ENCODE data around the gene NXPH1.

NXPH1 gene

DNA sequence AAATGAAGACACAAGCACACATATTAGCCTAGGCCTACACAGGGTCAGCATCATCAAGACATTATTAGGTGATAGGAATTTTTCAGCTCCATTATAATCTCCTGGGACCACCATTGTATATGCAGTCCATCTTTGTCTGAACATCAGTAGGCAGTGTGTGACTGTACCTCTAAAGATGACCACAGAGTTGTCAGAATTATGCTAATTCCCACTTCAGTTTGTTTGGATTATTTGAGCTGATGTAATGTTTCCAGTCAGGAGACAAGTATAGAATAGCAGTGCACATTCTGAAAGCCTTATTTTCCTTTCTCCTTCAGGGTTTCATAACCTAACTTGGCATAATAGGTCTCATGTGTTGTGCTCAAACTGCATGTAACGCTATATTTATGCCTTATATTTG, 306.4 kb downstream of the NXPH1 start:
- no peak for DNase-seq

DNA sequence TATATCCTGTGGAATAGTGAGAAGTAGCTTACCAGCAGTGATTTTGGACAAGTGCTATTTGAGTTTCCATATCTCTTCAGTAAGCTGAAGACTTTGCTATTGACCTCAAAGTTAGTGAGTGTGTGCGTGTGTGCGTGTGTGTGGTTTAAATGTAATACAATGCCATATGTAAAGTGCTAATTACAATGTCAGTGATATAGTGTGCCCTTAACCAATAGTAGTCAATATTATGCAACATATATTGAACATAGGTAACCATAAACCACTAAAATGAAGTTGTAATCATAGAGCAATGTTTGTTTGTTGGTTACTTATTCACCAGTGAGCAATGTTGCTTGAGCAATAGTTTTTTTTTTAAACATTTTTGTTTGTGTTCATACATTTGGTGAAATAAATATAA, 309.4 kb downstream of the NXPH1 start:
- DNase-seq: no peak

DNA sequence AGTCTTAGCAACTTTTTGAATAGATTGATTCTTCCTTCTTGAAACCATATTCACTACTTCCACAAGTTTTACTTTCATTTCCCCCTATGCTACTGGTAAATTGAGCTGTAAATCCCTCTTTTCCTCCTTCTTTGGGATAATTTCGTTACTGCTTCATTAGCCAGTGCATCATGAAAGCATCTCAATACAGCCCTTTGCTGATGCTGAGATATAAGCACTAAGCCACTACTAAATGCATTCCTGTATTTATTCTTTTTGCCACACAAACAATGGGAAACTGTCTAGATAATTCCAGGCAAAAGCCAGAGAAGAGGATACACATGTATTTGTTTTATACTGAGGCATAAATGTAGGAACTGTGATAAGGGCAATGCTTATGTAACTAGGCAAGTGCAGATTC, 313.9 kb downstream of the NXPH1 start:
- DNase-seq: no peak

DNA sequence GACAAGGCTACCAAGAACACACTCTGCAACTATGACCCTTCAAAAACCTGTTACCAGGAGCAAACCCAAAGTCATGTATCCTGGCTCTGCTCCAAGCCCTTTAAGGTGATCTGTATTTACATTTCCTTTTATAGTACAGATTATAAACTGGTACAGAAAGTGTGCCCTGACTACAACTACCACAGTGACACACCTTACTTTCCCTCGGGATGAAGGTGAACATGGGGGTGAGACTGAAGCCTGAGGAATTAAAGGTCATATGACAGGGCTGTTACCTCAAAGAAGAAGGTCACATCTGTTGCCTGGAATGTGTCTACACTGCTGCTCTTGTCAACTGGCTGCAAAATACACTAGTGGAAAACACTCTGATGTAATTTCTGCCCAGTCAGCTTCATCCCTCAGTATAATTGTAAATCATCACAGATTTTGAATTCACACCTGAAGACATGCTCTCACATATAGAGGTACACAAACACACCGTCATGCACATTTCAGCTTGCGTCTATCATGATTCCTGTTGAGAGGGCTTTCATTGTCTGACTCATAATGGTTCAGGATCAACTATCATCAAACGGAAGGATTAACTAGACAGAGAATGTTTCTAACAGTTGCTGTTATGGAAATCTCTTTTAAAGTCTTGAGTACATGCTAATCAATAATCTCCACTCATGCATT, 318.3 kb downstream of the NXPH1 start:
- no peak for DNase-seq

DNA sequence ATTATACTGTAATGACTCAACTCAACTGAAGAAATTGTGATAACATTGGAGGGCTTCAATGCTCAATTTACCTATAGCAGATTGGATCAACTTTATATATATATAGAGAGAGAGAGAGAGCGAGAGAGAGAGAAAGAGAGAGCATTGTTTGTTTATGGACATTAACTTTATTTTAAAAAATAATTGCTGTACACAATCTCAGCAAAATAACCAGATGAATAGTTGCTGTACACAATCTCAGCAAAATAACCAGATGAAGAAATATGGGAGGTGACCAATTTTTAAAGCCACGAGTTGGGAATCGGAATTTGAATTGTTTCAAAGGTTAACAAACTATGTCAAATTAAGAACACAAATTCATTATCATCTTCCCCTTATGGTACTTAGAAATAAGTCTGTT, 319.9 kb downstream of the NXPH1 start:
- DNase-seq: no peak

GRCh38 chr7:8761731-8762130, 328.3 kb downstream of the NXPH1 start:
- DNase-seq: no peak

DNA sequence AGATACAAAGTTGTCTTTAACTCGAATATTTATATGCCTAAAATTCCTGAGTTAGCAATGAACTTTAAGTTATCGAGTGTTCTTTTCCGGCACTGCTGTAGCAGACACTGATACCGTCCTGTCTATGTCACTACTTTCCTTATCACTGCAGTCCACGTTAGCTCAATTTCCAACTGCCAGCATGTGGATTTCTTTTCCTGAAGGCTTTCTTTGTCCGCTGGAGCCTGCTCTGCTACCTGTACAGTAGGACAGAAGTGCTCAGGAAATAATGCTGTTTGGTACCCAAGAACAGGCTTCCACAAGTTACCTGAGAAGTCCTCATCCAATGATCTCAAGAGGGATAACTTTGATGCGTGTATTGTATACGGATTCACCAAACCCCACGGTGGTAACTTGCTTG, 329.4 kb downstream of the NXPH1 start:
- DNase-seq: no peak

DNA sequence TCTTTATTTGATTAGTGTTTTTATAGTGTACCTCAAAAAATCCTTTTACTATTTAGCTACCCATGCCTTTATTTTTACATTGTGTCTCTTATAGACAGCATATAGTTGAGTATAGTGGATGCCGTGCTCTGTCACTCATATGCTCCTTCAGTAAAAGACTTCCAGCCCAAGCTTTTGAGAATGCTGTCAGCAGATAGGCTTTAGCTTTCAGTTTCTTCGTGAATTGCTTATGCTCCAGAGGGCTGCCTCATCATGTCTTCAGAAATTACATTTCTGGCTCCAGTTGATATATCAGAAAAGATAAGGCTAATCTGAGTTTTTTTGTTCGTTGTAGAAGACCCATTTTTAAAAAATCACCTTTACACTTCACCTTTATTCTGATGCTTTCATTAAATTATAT, 332.0 kb downstream of the NXPH1 start:
- DNase-seq: no peak

- DNase-seq: no peak
Measured at GRCh38 chr7:8773518-8773917, 340.1 kb downstream of the NXPH1 start.

DNA sequence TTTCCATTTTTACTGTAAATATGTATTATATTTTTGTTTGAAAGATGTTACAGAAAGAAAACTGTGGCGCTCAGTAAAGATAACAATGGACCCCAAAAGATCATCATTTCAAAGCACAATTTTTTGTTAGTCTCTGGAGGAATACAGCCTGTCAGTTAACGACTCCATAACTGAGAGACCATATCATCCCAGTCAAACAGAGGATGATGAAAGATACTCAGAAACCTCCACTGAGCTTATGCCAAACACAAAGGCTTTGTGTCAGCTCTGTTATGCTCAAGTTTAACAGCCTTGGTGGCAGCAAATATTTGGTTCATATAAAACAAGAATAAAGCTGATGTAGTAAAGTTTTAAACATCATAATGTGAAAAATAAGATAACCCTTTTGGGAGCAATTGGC, 345.1 kb downstream of the NXPH1 start:
- DNase-seq: no peak

DNA sequence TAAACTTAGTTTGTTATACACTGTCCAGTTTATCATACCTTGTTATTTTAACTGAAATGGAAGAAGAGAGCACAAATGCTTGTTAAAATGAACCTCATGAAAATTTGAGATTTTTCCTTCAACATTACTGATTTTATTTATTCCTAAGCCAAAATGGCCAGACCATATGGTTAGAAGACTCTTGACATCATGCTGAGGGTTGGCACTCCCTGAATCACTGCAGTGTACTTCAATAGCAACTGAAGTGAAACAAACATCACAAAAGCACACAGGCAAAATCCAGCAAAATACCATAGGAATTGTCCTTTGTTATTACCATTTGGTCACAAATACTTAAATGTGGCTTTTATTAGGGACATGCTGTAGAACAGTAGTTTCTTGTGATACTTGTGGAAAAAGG, 347.8 kb downstream of the NXPH1 start:
- no peak for DNase-seq

DNA sequence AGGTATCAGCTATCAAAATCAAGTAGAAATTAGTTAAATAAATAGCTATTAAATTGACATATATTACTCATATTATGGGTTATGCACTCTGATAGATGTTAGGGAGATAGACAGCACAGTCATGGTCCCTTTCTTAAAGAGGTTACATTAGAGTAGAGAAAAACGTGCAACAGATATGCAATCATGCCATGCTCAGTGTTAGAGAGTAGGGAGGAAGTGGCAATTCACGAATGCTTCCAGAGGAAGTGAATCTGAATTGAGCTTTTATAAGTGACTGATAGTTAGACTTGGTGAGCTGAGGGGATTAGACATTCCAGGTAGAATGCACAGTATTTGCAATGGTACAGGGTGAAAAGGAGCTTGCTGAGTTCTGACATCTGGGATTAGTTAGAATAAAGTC, 349.8 kb downstream of the NXPH1 start:
- DNase-seq: no peak

DNA sequence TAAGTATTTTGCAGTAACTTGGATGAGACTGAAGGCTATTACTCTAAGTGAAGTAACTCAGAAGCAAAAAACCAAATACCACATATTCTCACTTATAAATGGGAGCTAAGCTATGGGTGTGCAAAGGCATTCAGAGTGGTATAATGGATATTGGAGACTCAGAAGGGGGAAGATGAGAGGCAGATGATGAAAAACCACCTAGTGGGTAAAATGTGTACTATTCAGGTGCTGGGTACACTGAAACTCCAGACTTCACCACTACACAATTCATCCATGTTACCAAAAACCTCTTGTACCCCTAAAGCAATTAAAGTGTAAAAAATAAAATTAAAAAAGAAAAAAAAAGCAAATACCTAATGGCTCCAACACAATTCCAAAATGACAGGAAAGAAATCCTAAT, 351.7 kb downstream of the NXPH1 start:
- no peak for DNase-seq

- no peak for DNase-seq
Measured at GRCh38 chr7:8800986-8801385, 367.6 kb downstream of the NXPH1 start.
